ENCODE measurements around the gene SIMC1.
"Not testable (repeated sequence)": the region's sequence is repeated elsewhere in the genome, so short reads cannot be mapped to it uniquely, and the experiment has no call there.

DNA sequence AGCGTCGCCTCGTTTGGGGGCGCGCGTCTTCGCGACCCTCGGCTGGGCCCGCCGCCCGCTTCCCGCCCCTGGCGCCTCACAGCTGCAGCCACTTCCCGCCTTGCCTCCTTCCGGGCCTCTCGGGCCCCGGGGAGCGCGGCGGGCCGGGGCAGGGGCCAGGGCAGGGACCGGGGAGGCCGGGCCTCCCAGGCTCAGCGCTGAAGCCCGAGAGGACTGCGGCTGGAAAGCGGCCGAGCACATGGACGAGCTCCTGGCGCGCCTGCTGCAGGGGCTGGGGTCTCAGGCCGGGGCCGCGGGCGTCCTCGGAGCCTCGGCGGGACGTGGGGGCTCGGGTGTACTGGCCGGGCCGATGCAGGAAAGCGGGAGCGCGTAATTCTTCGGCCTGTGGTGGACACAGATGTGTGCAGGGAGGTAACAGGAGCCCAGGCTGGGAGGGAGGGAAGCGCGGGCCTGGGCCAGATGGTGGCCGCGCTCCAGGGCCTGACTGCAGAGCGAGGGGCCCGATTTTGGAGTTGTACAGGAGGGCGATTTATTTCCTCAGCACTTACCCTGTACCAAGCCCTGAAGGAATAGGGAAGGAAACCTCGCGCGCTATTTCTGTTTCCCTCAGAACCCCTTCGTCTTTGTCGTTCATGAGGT is 540 bp downstream of the SIMC1 start:
- TF ChIP-seq SNAI2 (CRISPR knock-in tag; IDR thresholded peaks at IDR 0.05); ARNTL (CRISPR knock-in tag; IDR thresholded peaks at IDR 0.05; ENCODE audit: borderline replicate concordance, low read depth); GLIS3 (CRISPR knock-in tag; IDR thresholded peaks at IDR 0.05); RARB (CRISPR knock-in tag; IDR thresholded peaks at IDR 0.05); OSR1 (CRISPR knock-in tag; IDR thresholded peaks at IDR 0.05); ZC3H10 (CRISPR knock-in tag; IDR thresholded peaks at IDR 0.05); ZNF8 (CRISPR knock-in tag; IDR thresholded peaks at IDR 0.05); PPARA (CRISPR knock-in tag; IDR thresholded peaks at IDR 0.05; ENCODE audit: borderline replicate concordance); ZFP3 (CRISPR knock-in tag; IDR thresholded peaks at IDR 0.05); TOX (CRISPR knock-in tag; IDR thresholded peaks at IDR 0.05; ENCODE audit: borderline replicate concordance); TCF4 (CRISPR knock-in tag; IDR thresholded peaks at IDR 0.05; ENCODE audit: borderline replicate concordance): not testable (repeated sequence)
- TF ChIP-seq, protein P1, sequence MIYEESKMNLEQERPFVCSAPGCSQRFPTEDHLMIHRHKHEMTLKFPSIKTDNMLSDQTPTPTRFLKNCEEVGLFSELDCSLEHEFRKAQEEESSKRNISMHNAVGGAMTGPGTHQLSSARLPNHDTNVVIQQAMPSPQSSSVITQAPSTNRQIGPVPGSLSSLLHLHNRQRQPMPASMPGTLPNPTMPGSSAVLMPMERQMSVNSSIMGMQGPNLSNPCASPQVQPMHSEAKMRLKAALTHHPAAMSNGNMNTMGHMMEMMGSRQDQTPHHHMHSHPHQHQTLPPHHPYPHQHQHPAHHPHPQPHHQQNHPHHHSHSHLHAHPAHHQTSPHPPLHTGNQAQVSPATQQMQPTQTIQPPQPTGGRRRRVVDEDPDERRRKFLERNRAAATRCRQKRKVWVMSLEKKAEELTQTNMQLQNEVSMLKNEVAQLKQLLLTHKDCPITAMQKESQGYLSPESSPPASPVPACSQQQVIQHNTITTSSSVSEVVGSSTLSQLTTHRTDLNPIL (CRISPR knock-in tag; IDR thresholded peaks at IDR 0.05; ENCODE audit: low read depth) = not testable (repeated sequence)
- TF ChIP-seq, protein P2, sequence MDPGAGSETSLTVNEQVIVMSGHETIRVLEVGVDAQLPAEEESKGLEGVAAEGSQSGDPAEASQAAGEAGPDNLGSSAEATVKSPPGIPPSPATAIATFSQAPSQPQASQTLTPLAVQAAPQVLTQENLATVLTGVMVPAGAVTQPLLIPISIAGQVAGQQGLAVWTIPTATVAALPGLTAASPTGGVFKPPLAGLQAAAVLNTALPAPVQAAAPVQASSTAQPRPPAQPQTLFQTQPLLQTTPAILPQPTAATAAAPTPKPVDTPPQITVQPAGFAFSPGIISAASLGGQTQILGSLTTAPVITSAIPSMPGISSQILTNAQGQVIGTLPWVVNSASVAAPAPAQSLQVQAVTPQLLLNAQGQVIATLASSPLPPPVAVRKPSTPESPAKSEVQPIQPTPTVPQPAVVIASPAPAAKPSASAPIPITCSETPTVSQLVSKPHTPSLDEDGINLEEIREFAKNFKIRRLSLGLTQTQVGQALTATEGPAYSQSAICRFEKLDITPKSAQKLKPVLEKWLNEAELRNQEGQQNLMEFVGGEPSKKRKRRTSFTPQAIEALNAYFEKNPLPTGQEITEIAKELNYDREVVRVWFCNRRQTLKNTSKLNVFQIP (CRISPR knock-in tag; IDR thresholded peaks at IDR 0.05; ENCODE audit: borderline replicate concordance, low read depth) = not testable (repeated sequence)
- TF ChIP-seq, protein P3, sequence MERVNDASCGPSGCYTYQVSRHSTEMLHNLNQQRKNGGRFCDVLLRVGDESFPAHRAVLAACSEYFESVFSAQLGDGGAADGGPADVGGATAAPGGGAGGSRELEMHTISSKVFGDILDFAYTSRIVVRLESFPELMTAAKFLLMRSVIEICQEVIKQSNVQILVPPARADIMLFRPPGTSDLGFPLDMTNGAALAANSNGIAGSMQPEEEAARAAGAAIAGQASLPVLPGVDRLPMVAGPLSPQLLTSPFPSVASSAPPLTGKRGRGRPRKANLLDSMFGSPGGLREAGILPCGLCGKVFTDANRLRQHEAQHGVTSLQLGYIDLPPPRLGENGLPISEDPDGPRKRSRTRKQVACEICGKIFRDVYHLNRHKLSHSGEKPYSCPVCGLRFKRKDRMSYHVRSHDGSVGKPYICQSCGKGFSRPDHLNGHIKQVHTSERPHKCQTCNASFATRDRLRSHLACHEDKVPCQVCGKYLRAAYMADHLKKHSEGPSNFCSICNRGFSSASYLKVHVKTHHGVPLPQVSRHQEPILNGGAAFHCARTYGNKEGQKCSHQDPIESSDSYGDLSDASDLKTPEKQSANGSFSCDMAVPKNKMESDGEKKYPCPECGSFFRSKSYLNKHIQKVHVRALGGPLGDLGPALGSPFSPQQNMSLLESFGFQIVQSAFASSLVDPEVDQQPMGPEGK (CRISPR knock-in tag; IDR thresholded peaks at IDR 0.05; ENCODE audit: borderline replicate concordance) = not testable (repeated sequence)
